GM23338 (cell line): ENCODE data around the gene BRD9.

Experiments used
- EZH2 ChIP-seq: fragments of 200-600 bp; sonication (generic); IDR thresholded peaks from one replicate; pipeline ENCODE4 v1.8.0; 2017; ENCODE audit warnings: antibody characterized with exemption, mild to moderate bottlenecking, low read depth; ENCODE audit not compliant: unreplicated experiment
- EZH2phosphoT487 ChIP-seq: fragments of 200-600 bp; sonication (generic); IDR thresholded peaks from one replicate; pipeline ENCODE4 v1.8.1; 2018; ENCODE audit warnings: antibody characterized with exemption; ENCODE audit not compliant: unreplicated experiment
- TF ChIP-seq, protein P1 (sequence below), 2 experiments: fragments of 200-600 bp in 1 of 2; sonication (generic) in 1 of 2; conservative IDR thresholded peaks; 2 replicates each; pipeline versions ENCODE4 v1.5.1 to v1.6.1; 2016 to 2017; ENCODE audit warnings: antibody characterized with exemption in 2 of 2, low read depth in 2 of 2, mild to moderate bottlenecking in 2 of 2, moderate library complexity in 1 of 2

DNA sequence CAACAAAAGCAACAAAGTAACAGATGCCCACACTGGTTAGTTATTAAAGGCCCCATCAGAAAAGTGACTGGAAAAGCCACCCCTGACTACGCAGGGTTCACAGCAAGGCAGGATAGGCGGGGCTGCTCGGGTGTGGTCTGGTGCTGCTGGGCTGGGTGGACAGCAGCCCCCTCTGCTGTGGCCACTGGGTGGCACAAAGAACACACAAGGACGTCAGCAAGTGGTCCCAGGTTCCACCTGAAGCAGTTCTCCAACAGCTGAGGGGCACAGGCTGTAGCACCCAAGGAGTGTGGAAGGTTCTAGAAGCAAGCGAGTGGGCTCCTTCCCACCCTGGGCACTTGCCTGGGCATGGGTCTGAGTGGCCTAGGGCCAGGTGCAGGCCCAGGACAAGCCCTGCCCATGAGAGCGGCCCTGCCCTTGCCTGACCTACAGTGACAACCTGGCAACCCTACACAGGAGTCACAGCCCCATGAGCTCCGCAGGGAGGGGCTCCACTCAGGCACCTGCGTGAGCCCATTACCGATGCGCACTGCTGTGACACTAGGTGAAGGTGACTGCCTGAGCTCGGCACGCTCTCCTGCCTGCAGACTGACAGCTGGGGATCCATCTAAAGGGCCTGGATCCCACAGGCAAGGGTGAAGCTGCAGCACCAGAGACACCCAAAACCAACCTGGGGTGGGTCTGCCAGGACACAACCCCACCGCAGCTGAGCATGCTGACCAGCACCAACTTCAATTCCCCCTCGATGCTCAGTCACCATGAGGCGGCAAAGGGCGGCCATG is 8.1 kb downstream of the BRD9 start:
- TF ChIP-seq, protein P1, sequence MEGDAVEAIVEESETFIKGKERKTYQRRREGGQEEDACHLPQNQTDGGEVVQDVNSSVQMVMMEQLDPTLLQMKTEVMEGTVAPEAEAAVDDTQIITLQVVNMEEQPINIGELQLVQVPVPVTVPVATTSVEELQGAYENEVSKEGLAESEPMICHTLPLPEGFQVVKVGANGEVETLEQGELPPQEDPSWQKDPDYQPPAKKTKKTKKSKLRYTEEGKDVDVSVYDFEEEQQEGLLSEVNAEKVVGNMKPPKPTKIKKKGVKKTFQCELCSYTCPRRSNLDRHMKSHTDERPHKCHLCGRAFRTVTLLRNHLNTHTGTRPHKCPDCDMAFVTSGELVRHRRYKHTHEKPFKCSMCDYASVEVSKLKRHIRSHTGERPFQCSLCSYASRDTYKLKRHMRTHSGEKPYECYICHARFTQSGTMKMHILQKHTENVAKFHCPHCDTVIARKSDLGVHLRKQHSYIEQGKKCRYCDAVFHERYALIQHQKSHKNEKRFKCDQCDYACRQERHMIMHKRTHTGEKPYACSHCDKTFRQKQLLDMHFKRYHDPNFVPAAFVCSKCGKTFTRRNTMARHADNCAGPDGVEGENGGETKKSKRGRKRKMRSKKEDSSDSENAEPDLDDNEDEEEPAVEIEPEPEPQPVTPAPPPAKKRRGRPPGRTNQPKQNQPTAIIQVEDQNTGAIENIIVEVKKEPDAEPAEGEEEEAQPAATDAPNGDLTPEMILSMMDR (conservative IDR thresholded peaks at IDR 0.05; ENCODE audit: low read depth in 2 of 2): no peak
- TF ChIP-seq EZH2 (no peak), EZH2phosphoT487 (no peak)
